ENCODE results near the gene SAPCD2. TPM values are rescaled to one million over a fixed set of nuclear protein-coding genes. Genes with fewer than 3 reads are reported as not detected.

The SAPCD2 gene
- total and polyA plus RNA-seq, 9 of the 15 experiments (the other 6 are each of a cell fraction or from before 2014, with no cell fraction given) = 3.4 to 91.8 (median 18.8) TPM

- no peak for TF ChIP-seq FOXO4 (CRISPR knock-in tag; IDR thresholded peaks at IDR 0.05)
- TF ChIP-seq SRSF1 (IDR thresholded peaks at IDR 0.05; ENCODE audit: low read depth, low read length) = no peak
- TF ChIP-seq MECOM (CRISPR knock-in tag; IDR thresholded peaks at IDR 0.05) = no peak
- no peak for TF ChIP-seq PTTG1 (tag; IDR thresholded peaks at IDR 0.05; ENCODE audit: low read depth)
- peak; percentile 77 for TF ChIP-seq MAX (CRISPR knock-in tag; IDR thresholded peaks at IDR 0.05)
- TF ChIP-seq MBD1 (CRISPR knock-in tag; IDR thresholded peaks at IDR 0.05) = no peak
- TF ChIP-seq NR0B1 (IDR thresholded peaks at IDR 0.05; ENCODE audit: partially characterized antibody) = no peak
- no peak for TF ChIP-seq TGIF2 (CRISPR knock-in tag; IDR thresholded peaks at IDR 0.05)
- no peak for TF ChIP-seq ZNF407 (IDR thresholded peaks at IDR 0.05; ENCODE audit: low read depth)
- TF ChIP-seq SRSF9 (IDR thresholded peaks at IDR 0.05; ENCODE audit: borderline replicate concordance, low read depth, low read length) = no peak
- no peak for TF ChIP-seq SMARCA5 (IDR thresholded peaks at IDR 0.05)
- no peak for TF ChIP-seq ZNF449 (CRISPR knock-in tag; IDR thresholded peaks at IDR 0.05)
Measured at GRCh38 chr9:137028263-137029057, 41.9 kb downstream of the SAPCD2 start (continued).

Measured in K562 (cell line).